ENCODE data around the gene CACNA1S. TPM values are rescaled to one million over a fixed set of nuclear protein-coding genes. Genes with fewer than 3 reads are reported as not detected.

CACNA1S gene
- total and polyA plus RNA-seq, 2 of the 8 experiments (the other 6 are each of a cell fraction or from before 2014, with no cell fraction given): 0.06 TPM; not detected in 1

GRCh38 chr1:201103666-201104065, 8.6 kb downstream of the CACNA1S start:
- no peak overlapping the region for H3K4me2 ChIP-seq (ENCODE audit: insufficient read depth in 1 of 2, low read depth in 2 of 2, low read length in 2 of 2)
- no peak overlapping the region for H3K4ac ChIP-seq (replicated peaks; ENCODE audit: insufficient read length, low read depth, low read length)
- H3K18ac ChIP-seq (ENCODE audit: extremely low read depth, low read length): no peak overlapping the region
- H3K27me3 ChIP-seq (replicated peaks in 1 of 4; ENCODE audit: control insufficient read depth in 3 of 4, extremely low read depth in 1 of 4, insufficient read depth in 3 of 4, low read length in 3 of 4): peaks cover 0 to 1% (median 0%) of the 10 kb centered on the region in 4 experiments; a peak in 1 of 7 replicates
- H2BK20ac ChIP-seq (ENCODE audit: low read length): no peak overlapping the region
- no peak overlapping the region for H4K5ac ChIP-seq (ENCODE audit: insufficient read length, low read depth, low read length)
- H3K4me1 ChIP-seq (replicated peaks in 1 of 4; ENCODE audit: control insufficient read depth in 3 of 4, insufficient read depth in 4 of 4, low read length in 3 of 4): peaks cover 0 to 4% (median 1%) of the 10 kb centered on the region in 4 experiments; a peak in 3 of 7 replicates
- POLR2A ChIA-PET (ENCODE audit: partially characterized antibody): no interaction called here
- H3K23ac ChIP-seq (ENCODE audit: insufficient read length): no peak overlapping the region
- no peak for FAIRE-seq
- no peaks in the 10 kb centered on the region for H3K23me2 ChIP-seq (ENCODE audit: low read depth, low read length)
- H3K79me1 ChIP-seq (ENCODE audit: low read depth, low read length): no peaks in the 10 kb centered on the region
- TF ChIP-seq CTBP2 (IDR thresholded peaks at IDR 0.05; ENCODE audit: borderline replicate concordance, insufficient read depth, insufficient read length, low read length): no peak
- 0 out of 2 replicates have a peak, but pooled peaks have one; percentile 14 for TF ChIP-seq TEAD4 (IDR thresholded peaks at IDR 0.05; ENCODE audit: low read depth, low read length)
- TF ChIP-seq CEBPB (IDR thresholded peaks at IDR 0.05; ENCODE audit: low read depth, low read length): no peak
- H2BK12ac ChIP-seq (ENCODE audit: low read depth, low read length): no peak overlapping the region
- H4K20me1 ChIP-seq (replicated peaks in 1 of 2; ENCODE audit: control insufficient read depth in 1 of 2, insufficient read depth in 2 of 2, low read length in 2 of 2): no peaks in the 10 kb centered on the region
- no peak overlapping the region for H2AK5ac ChIP-seq (ENCODE audit: low read depth, low read length)
- H3K56ac ChIP-seq (replicated peaks; ENCODE audit: insufficient read length, low read depth, low read length): no peak overlapping the region
- H3K9me3 ChIP-seq (ENCODE audit: insufficient read depth in 2 of 2, low read depth in 1 of 2, low read length in 1 of 2): no peaks in the 10 kb centered on the region
- no peak overlapping the region for H2BK5ac ChIP-seq (ENCODE audit: low read depth, low read length)
- H2BK120ac ChIP-seq (replicated peaks; ENCODE audit: low read depth, low read length): no peak overlapping the region
- H4K91ac ChIP-seq (replicated peaks; ENCODE audit: insufficient read length, low read length): no peak overlapping the region
- H2AFZ ChIP-seq (ENCODE audit: low read length): no peak overlapping the region
- H3K14ac ChIP-seq (ENCODE audit: insufficient read length): no peak overlapping the region
- H3K9ac ChIP-seq (replicated peaks in 1 of 4; ENCODE audit: extremely low read depth in 1 of 4, low read depth in 3 of 4, low read length in 3 of 4): no peak overlapping the region
- no peak overlapping the region for H2BK15ac ChIP-seq (ENCODE audit: low read length)
- 86% methylated on average over 9 of the region's 9 CpGs; no CpG with 5 or more reads in 1 of the 2 experiments for WGBS, 2 experiments (ENCODE audit: extremely low coverage in 1 of 2, insufficient coverage in 1 of 2, insufficient read length in 1 of 2, insufficient replicate concordance in 2 of 2, low coverage in 1 of 2, low lambda C conversion rate in 2 of 2, missing lambda C conversion rate in 1 of 2)
- no peak overlapping the region for H3K27ac ChIP-seq (ENCODE audit: low read depth, low read length)
- no peak for DNase-seq (ENCODE audit: low read depth in 1 of 2, low spot score in 2 of 2)
- H3K4me3 ChIP-seq (ENCODE audit: extremely low read depth in 1 of 4, insufficient read depth in 2 of 4, low read depth in 3 of 4, low read length in 4 of 4): no peak overlapping the region
- CTCF ChIA-PET (ENCODE audit: partially characterized antibody): interaction anchor here (0.6 to 3.6 kb wide), 10 partner anchors 8 to 69 kb away, joined by 3 to 22 read pairs (median 4); partner anchors contain the start of gene ASCL5
- H4K8ac ChIP-seq (ENCODE audit: extremely low read depth, insufficient read depth, low read length): no peak overlapping the region; the same call in 1 of the 2 replicates
- no peaks in the 10 kb centered on the region for H3K79me2 ChIP-seq (ENCODE audit: control insufficient read depth in 1 of 2, insufficient read depth in 2 of 2, low read length in 2 of 2)
- H3K36me3 ChIP-seq (ENCODE audit: control insufficient read depth in 2 of 4, insufficient read depth in 4 of 4, low read length in 3 of 4): no peaks in the 10 kb centered on the region

Data from H1 (cell line).